ENCODE measurements around the gene ZNF133.

Gene ZNF133

GRCh38 chr20:18361678-18362077 is 73.4 kb downstream of the ZNF133 start:
- no peak overlapping the region for H3K27ac ChIP-seq (ENCODE audit: low read depth, low read length)
- H3K4me1 ChIP-seq (ENCODE audit: control insufficient read depth, insufficient read depth, low read length): no peaks in the 10 kb centered on the region
- H3K4me3 ChIP-seq (ENCODE audit: low read depth, low read length): no peak overlapping the region
- no peak overlapping the region for H3K9ac ChIP-seq (ENCODE audit: low read length)
- no peaks in the 10 kb centered on the region for H3K36me3 ChIP-seq (ENCODE audit: control insufficient read depth, insufficient read depth, low read length)
- H3K9me3 ChIP-seq (ENCODE audit: control insufficient read depth, insufficient read depth, low read depth, low read length): no peaks in the 10 kb centered on the region; the same call in 1 of the 2 replicates
- no peaks in the 10 kb centered on the region for H3K27me3 ChIP-seq (ENCODE audit: control insufficient read depth, insufficient read depth, low read length)

- H3K9me3 ChIP-seq (ENCODE audit: control insufficient read depth, insufficient read depth, low read depth, low read length): no peaks in the 10 kb centered on the region
- H3K4me3 ChIP-seq (ENCODE audit: low read depth, low read length): no peak overlapping the region
- no peak overlapping the region for H3K9ac ChIP-seq (ENCODE audit: low read length)
- H3K27me3 ChIP-seq (ENCODE audit: control insufficient read depth, insufficient read depth, low read length): no peaks in the 10 kb centered on the region
- H3K36me3 ChIP-seq (ENCODE audit: control insufficient read depth, insufficient read depth, low read length): no peaks in the 10 kb centered on the region
- no peaks in the 10 kb centered on the region for H3K4me1 ChIP-seq (ENCODE audit: control insufficient read depth, insufficient read depth, low read length)
- no peak overlapping the region for H3K27ac ChIP-seq (ENCODE audit: low read depth, low read length)
Observed at GRCh38 chr20:18362916-18363315, 74.6 kb downstream of the ZNF133 start.

- Histone ChIP-seq H3K4me1 (ENCODE audit: control insufficient read depth, insufficient read depth, low read length) (no peaks in the 10 kb centered on the region), H3K27ac (ENCODE audit: low read depth, low read length) (no peak overlapping the region), H3K36me3 (ENCODE audit: control insufficient read depth, insufficient read depth, low read length) (no peaks in the 10 kb centered on the region), H3K4me3 (ENCODE audit: low read depth, low read length) (no peak overlapping the region), H3K9me3 (ENCODE audit: control insufficient read depth, insufficient read depth, low read depth, low read length) (no peaks in the 10 kb centered on the region), H3K9ac (ENCODE audit: low read length) (no peak overlapping the region), H3K27me3 (ENCODE audit: control insufficient read depth, insufficient read depth, low read length) (no peaks in the 10 kb centered on the region)
Observed at GRCh38 chr20:18363708-18364107, 75.4 kb downstream of the ZNF133 start.

- H3K27ac ChIP-seq (ENCODE audit: low read depth, low read length): no peak overlapping the region
- no peak overlapping the region for H3K9ac ChIP-seq (ENCODE audit: low read length)
- no peaks in the 10 kb centered on the region for H3K27me3 ChIP-seq (ENCODE audit: control insufficient read depth, insufficient read depth, low read length)
- H3K9me3 ChIP-seq (ENCODE audit: control insufficient read depth, insufficient read depth, low read depth, low read length): no peaks in the 10 kb centered on the region
- no peaks in the 10 kb centered on the region for H3K36me3 ChIP-seq (ENCODE audit: control insufficient read depth, insufficient read depth, low read length)
- H3K4me3 ChIP-seq (ENCODE audit: low read depth, low read length): no peak overlapping the region
- no peaks in the 10 kb centered on the region for H3K4me1 ChIP-seq (ENCODE audit: control insufficient read depth, insufficient read depth, low read length)
Observed at GRCh38 chr20:18364768-18365167, 76.4 kb downstream of the ZNF133 start.

Data from HUES6 (cell line).